ENCODE results near the gene IGSF21.

The IGSF21 gene

DNA sequence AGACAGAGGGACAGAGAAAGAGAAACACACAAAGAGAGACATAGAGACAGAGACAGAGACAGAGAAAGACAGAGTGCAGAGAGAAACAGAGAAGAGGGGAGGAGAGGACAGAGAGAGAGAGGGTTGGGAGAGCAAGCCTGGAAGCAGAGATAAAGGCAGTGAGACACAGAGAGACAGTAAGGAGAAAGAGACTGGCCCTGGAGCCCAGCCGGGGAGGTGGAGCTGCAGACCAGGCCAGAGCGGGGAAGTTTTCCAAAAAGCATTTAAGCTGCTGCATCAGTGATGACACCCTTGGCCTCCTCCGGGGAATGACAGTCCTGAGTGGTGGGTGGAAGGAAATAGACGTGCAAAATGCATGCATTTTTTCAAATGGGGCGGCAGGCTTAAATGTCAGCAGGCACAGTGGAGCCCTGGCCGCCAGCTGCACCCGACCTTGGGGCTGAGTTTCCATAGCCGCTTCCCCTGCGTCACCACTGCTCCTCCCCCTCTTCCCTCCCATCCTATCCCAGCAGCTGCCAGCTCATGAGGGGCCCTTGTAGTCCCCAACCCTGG, 277.7 kb downstream of the IGSF21 start:
- TF ChIP-seq, protein P1, sequence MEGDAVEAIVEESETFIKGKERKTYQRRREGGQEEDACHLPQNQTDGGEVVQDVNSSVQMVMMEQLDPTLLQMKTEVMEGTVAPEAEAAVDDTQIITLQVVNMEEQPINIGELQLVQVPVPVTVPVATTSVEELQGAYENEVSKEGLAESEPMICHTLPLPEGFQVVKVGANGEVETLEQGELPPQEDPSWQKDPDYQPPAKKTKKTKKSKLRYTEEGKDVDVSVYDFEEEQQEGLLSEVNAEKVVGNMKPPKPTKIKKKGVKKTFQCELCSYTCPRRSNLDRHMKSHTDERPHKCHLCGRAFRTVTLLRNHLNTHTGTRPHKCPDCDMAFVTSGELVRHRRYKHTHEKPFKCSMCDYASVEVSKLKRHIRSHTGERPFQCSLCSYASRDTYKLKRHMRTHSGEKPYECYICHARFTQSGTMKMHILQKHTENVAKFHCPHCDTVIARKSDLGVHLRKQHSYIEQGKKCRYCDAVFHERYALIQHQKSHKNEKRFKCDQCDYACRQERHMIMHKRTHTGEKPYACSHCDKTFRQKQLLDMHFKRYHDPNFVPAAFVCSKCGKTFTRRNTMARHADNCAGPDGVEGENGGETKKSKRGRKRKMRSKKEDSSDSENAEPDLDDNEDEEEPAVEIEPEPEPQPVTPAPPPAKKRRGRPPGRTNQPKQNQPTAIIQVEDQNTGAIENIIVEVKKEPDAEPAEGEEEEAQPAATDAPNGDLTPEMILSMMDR (conservative IDR thresholded peaks at IDR 0.05; ENCODE audit: low read depth), result no peak
- no peak overlapping the region for H3K27ac ChIP-seq
- no peak for DNase-seq (ENCODE audit: low spot score)
- ChIA-PET POLR2A (ENCODE audit: low non-redundant PET) (no interaction called here), CTCF (no interaction called here)

DNA sequence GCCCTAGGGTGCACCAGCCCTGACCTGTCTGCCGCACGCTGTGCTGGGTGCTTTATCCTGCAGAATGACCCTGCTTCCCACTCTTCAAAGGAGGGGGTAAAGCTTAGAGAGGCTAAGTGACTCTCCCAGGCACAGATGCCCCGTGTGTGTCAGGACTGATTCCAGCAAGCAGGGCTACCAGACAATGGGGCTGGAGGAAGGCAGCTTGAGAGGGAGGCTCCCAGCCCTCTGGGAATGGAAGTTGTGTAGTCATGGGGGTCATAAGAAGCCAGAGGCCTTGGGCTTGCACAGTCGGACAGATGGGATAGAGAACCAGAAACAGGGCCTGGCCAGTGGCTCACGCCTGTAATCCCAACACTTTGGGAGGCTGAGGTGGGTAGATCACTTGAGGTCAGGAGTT, 279.0 kb downstream of the IGSF21 start:
- CTCF ChIA-PET, result no interaction called here
- no peak overlapping the region for H3K27ac ChIP-seq
- DNase-seq (ENCODE audit: low spot score), result no peak
- POLR2A ChIA-PET (ENCODE audit: low non-redundant PET), result no interaction called here
- TF ChIP-seq, protein P1 (conservative IDR thresholded peaks at IDR 0.05; ENCODE audit: low read depth), result no peak

DNA sequence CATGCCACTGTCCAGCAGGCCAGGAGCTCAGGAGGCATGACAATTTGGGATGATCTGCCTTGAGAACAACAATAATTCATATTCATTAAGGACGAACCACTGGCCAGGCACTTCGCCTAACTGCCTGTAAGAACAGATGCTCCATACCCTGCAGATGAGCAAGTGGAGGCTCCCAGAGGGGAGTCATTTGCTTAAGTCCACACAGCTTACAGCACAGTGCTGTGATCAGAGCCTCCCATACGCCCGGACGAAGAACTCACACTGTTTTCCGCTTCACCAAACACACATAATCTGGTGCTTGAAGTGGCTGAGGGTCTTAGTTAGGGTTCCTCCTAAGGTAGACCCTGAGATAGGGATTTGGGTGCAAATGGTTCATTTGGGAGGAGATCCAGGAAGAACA, 279.7 kb downstream of the IGSF21 start:
- DNase-seq (ENCODE audit: low spot score), result no peak
- ChIA-PET CTCF (interaction anchor here (0.7 kb wide), 1 partner anchor 10 kb away, joined by 3 read pairs; no protein-coding TSS in a partner anchor), POLR2A (ENCODE audit: low non-redundant PET) (no interaction called here)
- TF ChIP-seq, protein P1 (conservative IDR thresholded peaks at IDR 0.05; ENCODE audit: low read depth), result no peak
- no peak overlapping the region for H3K27ac ChIP-seq

DNA sequence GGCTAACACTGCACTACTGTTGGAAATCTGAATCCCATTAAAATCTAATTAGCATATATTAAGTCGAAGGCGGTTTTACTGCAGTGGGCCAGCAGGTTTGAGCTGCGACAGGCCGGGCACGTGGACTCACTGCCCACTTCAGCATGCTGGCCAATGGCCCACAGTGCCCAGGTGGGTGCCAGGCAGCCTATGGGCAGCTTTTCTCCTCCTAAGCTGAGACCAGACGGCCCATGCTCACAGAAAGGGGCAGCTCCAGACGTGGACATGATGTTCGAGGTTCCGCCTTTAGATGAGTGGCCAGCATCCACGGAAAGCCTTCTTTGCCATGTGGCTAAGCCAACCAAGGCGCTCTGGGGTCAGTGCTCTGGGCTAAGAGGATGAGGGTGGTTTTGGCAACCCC, 283.4 kb downstream of the IGSF21 start:
- TF ChIP-seq, protein P1 (conservative IDR thresholded peaks at IDR 0.05; ENCODE audit: low read depth), result no peak
- POLR2A ChIA-PET (ENCODE audit: low non-redundant PET), result no interaction called here
- no peak for DNase-seq (ENCODE audit: low spot score)
- no peak overlapping the region for H3K27ac ChIP-seq
- CTCF ChIA-PET, result no interaction called here

DNA sequence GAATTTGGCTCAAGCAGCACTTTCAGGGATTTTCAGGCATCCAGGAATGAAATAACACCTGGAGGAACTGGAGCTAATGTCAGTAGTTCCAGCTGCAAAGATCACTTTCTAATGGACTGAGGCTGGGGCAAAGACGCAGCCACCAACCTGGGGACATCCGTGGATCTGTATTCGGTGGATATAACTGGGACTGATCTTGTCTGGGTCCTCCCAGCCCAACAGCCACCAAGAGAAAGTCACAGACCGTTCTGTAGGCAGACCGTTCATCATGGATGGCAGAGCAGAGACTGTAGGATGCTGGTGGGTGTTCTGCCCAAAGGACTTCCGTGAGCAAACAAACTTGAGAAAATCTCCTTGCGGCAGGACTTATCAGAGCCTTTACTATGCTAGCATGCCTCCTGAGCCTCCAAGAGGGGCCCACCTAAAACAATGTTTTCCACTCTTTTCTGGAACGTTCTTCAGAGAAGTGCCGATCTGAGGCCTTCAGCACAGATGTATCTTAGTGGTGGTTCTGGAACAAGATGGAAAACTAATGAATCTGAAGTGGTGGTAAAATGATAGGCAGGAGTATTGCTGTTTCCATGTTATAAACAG, 287.1 kb downstream of the IGSF21 start:
- POLR2A ChIA-PET (ENCODE audit: low non-redundant PET), result no interaction called here

DNA sequence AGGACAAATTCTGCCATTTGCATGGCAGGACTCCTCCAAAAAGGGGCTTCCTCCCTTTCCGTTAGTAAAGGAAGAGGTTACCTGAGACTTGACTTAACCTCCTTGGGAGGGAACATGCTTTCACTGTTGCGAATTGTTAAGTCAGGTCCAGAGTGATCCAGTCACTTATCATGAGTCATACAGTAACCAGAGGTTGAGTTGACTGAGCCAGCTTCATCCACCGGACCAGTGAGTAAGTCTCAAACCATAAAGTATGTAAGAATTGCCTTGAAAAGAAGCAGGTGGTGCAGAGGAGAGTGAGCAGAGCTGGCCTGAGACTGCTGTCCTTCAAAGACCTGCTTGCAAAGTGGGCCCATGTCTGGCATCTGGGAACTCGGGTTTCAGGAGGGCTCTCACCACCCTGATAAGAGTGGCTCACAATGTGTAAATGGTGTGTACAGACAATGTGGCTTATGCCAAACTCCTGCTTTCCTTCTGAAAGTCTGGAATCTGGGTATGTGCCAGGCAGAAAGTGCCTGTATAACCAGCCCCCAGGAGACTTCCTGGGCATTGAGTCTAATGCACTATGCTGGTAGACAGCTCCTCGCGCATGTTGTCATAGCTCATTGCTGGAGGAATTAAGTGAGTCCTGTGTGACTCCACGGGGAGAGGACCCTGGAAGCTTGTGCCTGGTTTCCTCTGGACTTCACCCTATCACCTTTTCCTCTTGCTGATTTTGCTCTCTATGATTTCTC, 288.8 kb downstream of the IGSF21 start:
- ChIA-PET POLR2A (ENCODE audit: low non-redundant PET) (no interaction called here), CTCF (interaction anchor here (1.0 kb wide), 1 partner anchor 96 kb away, joined by 3 read pairs; no protein-coding TSS in a partner anchor)
- peak; percentile 36 for DNase-seq (ENCODE audit: low spot score)
- H3K27ac ChIP-seq, result no peak overlapping the region
- TF ChIP-seq, protein P1 (conservative IDR thresholded peaks at IDR 0.05; ENCODE audit: low read depth), result no peak

More for the DNA sequence above, 287.1 kb downstream of the IGSF21 start:
- no peak overlapping the region for H3K27ac ChIP-seq
- TF ChIP-seq, protein P1 (conservative IDR thresholded peaks at IDR 0.05; ENCODE audit: low read depth), result no peak
- DNase-seq (ENCODE audit: low spot score), result no peak
- CTCF ChIA-PET, result no interaction called here
